Measurements from ENCODE around the gene NRXN2. TPM values are rescaled to one million over a fixed set of nuclear protein-coding genes. Genes with fewer than 3 reads are reported as not detected.

Gene NRXN2
- total and polyA plus RNA-seq, 10 of the 15 experiments (the other 5 are each of a cell fraction or from before 2014, with no cell fraction given), result 0.03 to 1.4 (median 0.23) TPM

GRCh38 chr11:64745189-64745520, 22.2 kb upstream of the NRXN2 start:
- peaks cover 29% of the 10 kb centered on the region for H3K4me1 ChIP-seq (ENCODE audit: control insufficient read depth, insufficient read depth, low read length)
- H2AFZ ChIP-seq (ENCODE audit: control insufficient read depth, low read depth, low read length), result peak overlapping the region; percentile 77
- RAD21 ChIA-PET (ENCODE audit: unreplicated experiment), result interaction anchor here (0.9 to 1.8 kb wide), 5 partner anchors 27 to 104 kb away, joined by 3 to 5 read pairs (median 4); partner anchors contain the start of gene SF1
- ATAC-seq (peak; percentile 26), FAIRE-seq (no peak), DNase-seq (ENCODE audit: low read depth, low spot score) (no peak)
- peak overlapping the region; percentile 53 for H3K27ac ChIP-seq (ENCODE audit: control insufficient read depth, insufficient read depth)
- no peaks in the 10 kb centered on the region for H4K20me1 ChIP-seq (ENCODE audit: control insufficient read depth, insufficient read depth)
- SMC1A ChIA-PET (ENCODE audit: uncharacterized antibody, unreplicated experiment), result interaction anchor here (0.7 to 2.2 kb wide), 4 partner anchors 18 to 33 kb away, joined by 3 to 11 read pairs (median 8); partner anchors contain the start of gene SF1
- no peaks in the 10 kb centered on the region for H3K36me3 ChIP-seq (ENCODE audit: control insufficient read depth in 2 of 2, insufficient read depth in 2 of 2, low read length in 1 of 2)
- H3K27me3 ChIP-seq (replicated peaks in 1 of 2; ENCODE audit: control insufficient read depth in 2 of 2, insufficient read depth in 2 of 2, low read length in 1 of 2), result peaks cover 0 to 5% of the 10 kb centered on the region in 2 experiments; a peak in 3 of 4 replicates
- in situ Hi-C loops (cut with MboI), result no loop called here
- peak overlapping the region; percentile 98 for H3K4me2 ChIP-seq (ENCODE audit: control insufficient read depth, insufficient read depth)
- intact Hi-C loops (cut with micrococcal nuclease; ENCODE audit: unreplicated experiment), result loop anchor here (2.0 kb wide), 1 partner anchor 28 kb away; no protein-coding TSS in a partner anchor
- H3K4me3 ChIP-seq, result peak overlapping the region; percentile 59
- no peaks in the 10 kb centered on the region for H3K9me3 ChIP-seq (replicated peaks; ENCODE audit: control insufficient read depth, insufficient read depth, low read length)
- BruUV-seq (replicated peaks), result no TSS peak
- CTCF ChIA-PET, result interaction anchor here (0.5 to 9.7 kb wide), 10 partner anchors 19 to 677 kb away, joined by 3 to 86 read pairs (median 6); partner anchors contain the start of genes NEAT1 and SF1
- POLR2A ChIA-PET, result no interaction called here
- whole genome bisulfite sequencing (ENCODE audit: insufficient coverage, insufficient replicate concordance, low lambda C conversion rate, missing lambda C conversion rate), result 2% methylated on average over 14 of the region's 20 CpGs
- no peaks in the 10 kb centered on the region for H3K79me2 ChIP-seq (ENCODE audit: control insufficient read depth, insufficient read depth, low read length)
- peak overlapping the region; percentile 27; the same call in 1 of the 2 replicates for H3K9ac ChIP-seq (ENCODE audit: control insufficient read depth, insufficient read depth, low read length)
- TF ChIP-seq HDAC2 (IDR thresholded peaks at IDR 0.05) (no peak), SPI1 (IDR thresholded peaks at IDR 0.05; ENCODE audit: borderline replicate concordance, insufficient read depth, low read depth, low read length) (peak; percentile 53; the same call in 1 of the 2 replicates), TBL1XR1 (IDR thresholded peaks at IDR 0.05; ENCODE audit: low read depth, low read length) (no peak), BCL3 (IDR thresholded peaks at IDR 0.05; ENCODE audit: borderline replicate concordance, insufficient read depth, low read depth, low read length, poor library complexity, severe bottlenecking) (peak; percentile 13), CHD1 (IDR thresholded peaks at IDR 0.05; ENCODE audit: low read depth, low read length) (no peak), IKZF2 (IDR thresholded peaks at IDR 0.05) (peak; percentile 69 to 75), MEF2B (IDR thresholded peaks at IDR 0.05; ENCODE audit: partially characterized antibody, poor library complexity, severe bottlenecking) (peak; percentile 91), RUNX3 (IDR thresholded peaks at IDR 0.05; ENCODE audit: low read length) (0 out of 2 replicates have a peak, but pooled peaks have one; percentile 26), CEBPB (IDR thresholded peaks at IDR 0.05; ENCODE audit: borderline replicate concordance in 1 of 2, low read depth in 2 of 2, low read length in 2 of 2) (no peak), ZBTB11 (CRISPR knock-in tag; IDR thresholded peaks at IDR 0.05) (no peak), EP300 (IDR thresholded peaks at IDR 0.05; ENCODE audit: borderline replicate concordance in 1 of 2, control insufficient read depth in 1 of 2, low read depth in 2 of 2, low read length in 2 of 2) (no peak), IRF5 (IDR thresholded peaks at IDR 0.05; ENCODE audit: borderline replicate concordance) (no peak), SREBF2 (IDR thresholded peaks at IDR 0.05; ENCODE audit: low read length) (no peak), NKRF (conservative IDR thresholded peaks at IDR 0.05) (0 out of 2 replicates have a peak, but pooled peaks have one; percentile 21), TARDBP (IDR thresholded peaks at IDR 0.05; ENCODE audit: borderline replicate concordance) (no peak), IKZF1 (conservative IDR thresholded peaks at IDR 0.05) (peak; percentile 80)
